ENCODE data around the gene TMEM119. TPM values are rescaled to one million over a fixed set of nuclear protein-coding genes. Genes with fewer than 3 reads are reported as not detected.

TMEM119 gene, protein sequence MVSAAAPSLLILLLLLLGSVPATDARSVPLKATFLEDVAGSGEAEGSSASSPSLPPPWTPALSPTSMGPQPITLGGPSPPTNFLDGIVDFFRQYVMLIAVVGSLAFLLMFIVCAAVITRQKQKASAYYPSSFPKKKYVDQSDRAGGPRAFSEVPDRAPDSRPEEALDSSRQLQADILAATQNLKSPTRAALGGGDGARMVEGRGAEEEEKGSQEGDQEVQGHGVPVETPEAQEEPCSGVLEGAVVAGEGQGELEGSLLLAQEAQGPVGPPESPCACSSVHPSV
- polyA plus RNA-seq, result 10 to 100 TPM in 1 of 3 donors, 1 to 10 TPM in 2; 2.3 to 14.7 (median 7.0) TPM

GRCh38 chr12:108597559-108598471, at the start of gene TMEM119:
TSS of gene TMEM119 (minus strand) at chr12:108598084. CDS start at chr12:108592383, 5,701 bp downstream.
- WGBS, 3 donors, result 31 to 38% (median 34%) methylated on average over 25 to 27 of the region's 27 CpGs
- no peak within 1 kb of the TSS for H3K27ac ChIP-seq (ENCODE audit: low read depth, low read length)

GRCh38 chr12:108646600-108647579, 49.0 kb upstream of the TMEM119 start:
- 60 to 65% (median 64%) methylated on average over 10 of the region's 10 CpGs for WGBS, 3 donors
- no peak overlapping the region for H3K27ac ChIP-seq (ENCODE audit: low read depth, low read length)

DNA sequence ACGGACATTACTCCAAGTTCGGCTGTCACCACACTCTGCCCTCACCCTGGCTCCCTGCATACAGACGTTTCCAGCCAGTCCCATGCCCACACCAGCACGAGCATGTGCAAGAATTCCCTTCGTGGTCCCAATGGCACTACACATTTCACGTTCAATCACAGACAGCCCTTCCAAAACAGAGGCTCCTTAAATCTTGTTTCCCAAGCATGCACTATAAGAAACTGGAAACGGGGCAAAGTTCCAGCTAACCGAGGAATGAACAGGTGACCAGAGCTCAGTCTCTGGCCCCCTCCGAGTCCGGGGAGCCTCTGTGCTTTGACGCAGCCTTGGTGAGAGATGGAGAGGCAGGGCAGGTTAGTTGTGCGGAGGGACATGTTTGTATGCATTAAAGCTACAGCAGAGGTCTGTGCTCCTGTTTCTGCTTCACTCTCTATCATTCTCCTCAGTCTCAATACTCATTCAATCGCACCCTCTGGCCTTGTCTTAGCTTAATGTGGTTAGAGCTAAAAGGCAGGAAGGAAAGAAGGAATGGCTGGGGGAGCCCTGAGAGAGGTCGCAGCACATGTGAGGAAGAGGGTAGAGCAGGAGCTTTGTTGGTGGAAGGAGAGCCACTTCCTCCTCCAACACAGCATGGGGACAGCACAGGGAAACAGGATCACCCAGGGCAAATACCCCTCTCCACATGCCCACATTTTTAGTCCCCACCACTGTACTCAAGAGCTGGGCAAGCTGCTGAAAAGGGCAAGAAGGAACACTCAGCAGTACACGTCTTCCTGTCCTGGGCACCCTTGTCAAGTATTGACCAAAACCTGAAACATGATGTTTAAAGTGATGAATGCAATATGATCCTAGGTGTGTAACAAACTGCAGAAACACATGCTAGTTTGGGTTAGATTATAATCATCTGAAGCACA, 48.1 kb upstream of the TMEM119 start:
- 79 to 88% (median 84%) methylated on average over 15 of the region's 15 CpGs for WGBS, 3 donors
- H3K27ac ChIP-seq (ENCODE audit: low read depth, low read length), result no peak overlapping the region

- WGBS, 3 donors, result 94 to 98% (median 95%) methylated on average over 7 of the region's 7 CpGs
- no peak overlapping the region for H3K27ac ChIP-seq (ENCODE audit: low read depth, low read length)
Observed at GRCh38 chr12:108644811-108645120, 46.9 kb upstream of the TMEM119 start.

DNA sequence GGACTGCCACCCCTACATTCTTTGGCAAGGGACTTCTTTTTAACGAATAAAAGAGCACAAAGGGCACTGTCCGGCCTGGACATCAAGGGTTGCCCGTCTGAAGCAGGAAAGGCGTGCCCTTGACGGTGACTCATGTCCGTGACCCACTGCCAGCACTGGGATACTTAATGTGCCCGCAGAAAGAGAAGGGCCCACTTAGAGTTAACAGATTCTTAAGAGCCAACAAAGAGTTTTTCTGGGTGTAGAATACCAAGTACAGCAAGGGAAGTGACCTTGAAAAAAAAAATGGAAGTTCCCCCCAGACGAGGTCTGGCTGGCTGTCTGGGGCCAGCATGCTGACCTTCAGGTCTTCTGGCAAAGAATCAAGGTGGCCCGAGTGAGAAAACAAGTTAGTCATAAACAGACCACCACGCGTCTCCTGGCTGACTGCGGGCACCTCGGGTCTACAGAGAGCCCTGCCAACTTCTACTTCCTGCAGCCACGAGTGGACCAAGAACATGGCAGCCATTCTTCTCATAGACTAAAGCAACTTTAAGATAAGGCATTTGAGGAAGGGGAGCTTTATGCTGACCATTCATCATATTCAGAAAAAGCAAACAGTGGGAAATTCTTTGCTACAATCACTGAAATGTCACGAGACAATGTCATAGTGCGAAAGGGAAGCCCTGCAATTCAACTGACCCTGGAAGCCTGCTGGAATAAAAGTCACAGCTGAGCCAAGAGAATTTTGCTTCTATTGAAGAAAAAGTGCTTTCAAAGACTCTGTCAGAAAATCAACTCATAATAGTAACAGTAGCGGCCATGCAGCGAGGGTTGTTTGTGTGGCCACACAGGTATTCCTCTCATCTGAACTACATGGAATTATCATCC, 46.3 kb upstream of the TMEM119 start:
- no peak overlapping the region for H3K27ac ChIP-seq (ENCODE audit: low read depth, low read length)
- 55 to 61% (median 60%) methylated on average over 18 of the region's 18 CpGs for WGBS, 3 donors

DNA sequence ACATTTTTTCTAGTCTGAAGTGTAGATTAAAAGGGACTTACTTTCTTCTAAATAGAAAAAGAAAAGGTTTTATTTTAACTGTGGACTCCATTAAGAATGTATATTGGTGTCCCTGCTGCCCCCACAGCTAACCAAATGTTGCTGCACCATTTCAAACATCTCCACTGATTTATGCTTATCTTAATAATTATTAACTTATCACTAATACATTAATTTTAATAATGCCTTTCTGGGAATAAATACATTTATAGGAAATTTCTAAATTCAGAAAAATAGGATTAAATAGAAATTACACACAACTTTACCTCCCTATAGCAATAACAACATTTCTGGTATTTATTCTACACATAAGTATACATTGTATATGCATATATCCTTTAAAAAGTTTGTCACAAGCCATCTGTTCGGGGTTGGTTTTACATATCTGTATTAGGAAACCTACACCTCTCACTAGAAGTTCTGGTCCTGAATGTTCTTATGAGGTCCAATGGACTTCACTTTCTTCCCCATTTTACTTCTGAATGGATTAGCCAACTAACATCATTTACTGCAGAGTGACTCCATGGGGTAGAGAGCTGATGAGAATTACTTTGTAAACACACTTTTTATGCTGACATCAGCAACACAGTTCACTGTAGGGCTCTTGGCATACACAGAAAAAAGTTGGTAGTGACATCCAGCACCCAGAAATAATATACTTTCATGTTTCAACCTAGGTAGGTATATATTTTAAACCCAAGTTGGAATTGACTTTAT, 45.2 kb upstream of the TMEM119 start:
- 99 to 100% (median 100%) methylated on average over 1 of the region's 1 CpG for WGBS, 3 donors
- H3K27ac ChIP-seq (ENCODE audit: low read depth, low read length), result no peak overlapping the region

GRCh38 chr12:108642269-108642870, 44.5 kb upstream of the TMEM119 start:
- no peak overlapping the region for H3K27ac ChIP-seq (ENCODE audit: low read depth, low read length)
- 76 to 83% (median 83%) methylated on average over 16 of the region's 16 CpGs for WGBS, 3 donors

GRCh38 chr12:108641446-108642268, 43.8 kb upstream of the TMEM119 start:
- H3K27ac ChIP-seq (ENCODE audit: low read depth, low read length), result no peak overlapping the region
- WGBS, 3 donors, result 55 to 75% (median 58%) methylated on average over 9 of the region's 9 CpGs

DNA sequence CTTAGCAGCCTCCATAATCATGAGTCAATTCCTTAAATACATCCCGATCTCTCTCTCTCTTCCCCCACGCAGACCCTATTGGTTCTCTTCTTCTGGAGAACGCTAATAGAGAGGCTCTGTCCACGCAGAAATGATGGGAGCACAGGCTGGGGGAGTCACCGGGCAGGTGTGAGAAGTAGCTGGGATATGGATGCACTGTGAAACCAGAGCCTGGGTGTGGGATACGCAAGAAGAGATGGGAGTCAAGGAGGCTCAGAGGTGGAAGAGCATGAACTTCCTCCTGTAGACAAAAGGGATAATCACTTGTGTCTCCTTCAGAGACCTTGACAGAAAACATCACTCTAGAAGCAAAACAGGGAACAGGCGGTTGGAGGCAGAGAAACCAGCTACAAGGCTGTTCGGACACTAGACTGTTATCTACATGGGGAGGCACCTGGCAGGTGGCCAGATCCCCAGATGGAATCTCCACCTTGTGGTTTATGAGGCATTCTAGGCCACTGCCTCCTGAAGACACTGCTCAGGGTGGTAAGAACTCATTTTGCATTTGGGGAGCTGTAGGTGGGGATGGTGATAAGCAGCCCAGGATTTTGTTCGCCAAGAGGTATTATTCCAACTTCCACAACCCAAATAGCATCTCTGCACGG, 43.0 kb upstream of the TMEM119 start:
- no peak overlapping the region for H3K27ac ChIP-seq (ENCODE audit: low read depth, low read length)
- WGBS, 3 donors, result 73 to 78% (median 73%) methylated on average over 10 of the region's 10 CpGs

DNA sequence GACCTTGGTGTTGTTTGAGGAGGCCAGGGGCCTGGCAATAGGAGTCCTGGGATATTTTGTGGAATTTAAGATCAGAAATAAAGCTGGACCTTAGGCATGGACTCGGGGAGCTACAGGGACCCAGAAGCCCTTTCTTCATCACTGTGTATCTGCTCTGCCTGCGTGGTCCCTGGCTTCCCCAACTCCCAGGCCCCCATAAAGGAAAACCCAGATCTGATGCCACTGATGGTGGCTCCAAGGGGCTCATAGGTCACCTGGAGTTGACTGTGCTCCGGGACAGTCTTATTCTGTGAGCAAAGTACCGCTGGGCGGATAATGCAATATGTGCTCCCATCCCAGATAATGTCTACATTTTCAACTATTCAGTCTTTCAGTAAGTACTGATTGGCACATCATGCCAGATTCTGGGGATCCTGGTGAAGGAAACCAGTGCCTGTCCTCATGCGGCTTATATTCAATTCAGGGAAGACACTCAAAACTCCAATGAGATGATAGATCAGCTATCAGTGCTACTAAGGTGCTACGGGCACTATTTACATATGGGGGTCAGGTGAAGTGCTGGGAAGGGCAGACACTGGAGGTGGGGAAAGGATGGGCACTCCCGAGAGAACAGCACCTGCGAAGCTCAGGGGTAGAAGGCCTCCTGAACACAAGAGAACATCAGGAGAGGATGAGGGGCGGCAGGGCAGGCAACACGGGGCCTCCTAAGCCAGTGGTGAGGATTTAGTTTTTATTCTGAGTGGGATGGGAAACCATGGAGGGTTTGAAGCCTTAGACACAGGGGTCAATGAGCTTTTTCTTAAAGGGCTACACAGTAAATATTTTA, 41.3 kb upstream of the TMEM119 start:
- H3K27ac ChIP-seq (ENCODE audit: low read depth, low read length), result no peak overlapping the region
- WGBS, 3 donors, result 86 to 95% (median 90%) methylated on average over 11 of the region's 11 CpGs

- 25 to 32% (median 30%) methylated on average over 18 of the region's 18 CpGs for WGBS, 3 donors
Observed at GRCh38 chr12:108638141-108638827, 40.4 kb upstream of the TMEM119 start.

GRCh38 chr12:108637222-108637971, 39.5 kb upstream of the TMEM119 start:
- no peak overlapping the region for H3K27ac ChIP-seq (ENCODE audit: low read depth, low read length)
- 71 to 75% (median 74%) methylated on average over 7 of the region's 7 CpGs for WGBS, 3 donors

More at GRCh38 chr12:108638141-108638827, 40.4 kb upstream of the TMEM119 start:
- H3K27ac ChIP-seq (ENCODE audit: low read depth, low read length), result no peak overlapping the region

Measured in adipose tissue (tissue), 3 donors.